Measurements from ENCODE around the gene APH1B. TPM values are rescaled to one million over a fixed set of nuclear protein-coding genes. Genes with fewer than 3 reads are reported as not detected.

The APH1B gene
- total and polyA plus RNA-seq, 2 donors (not counting 3 experiments of a cell fraction or from before 2014, with no cell fraction given), result 14.6 to 24.6 TPM

DNA sequence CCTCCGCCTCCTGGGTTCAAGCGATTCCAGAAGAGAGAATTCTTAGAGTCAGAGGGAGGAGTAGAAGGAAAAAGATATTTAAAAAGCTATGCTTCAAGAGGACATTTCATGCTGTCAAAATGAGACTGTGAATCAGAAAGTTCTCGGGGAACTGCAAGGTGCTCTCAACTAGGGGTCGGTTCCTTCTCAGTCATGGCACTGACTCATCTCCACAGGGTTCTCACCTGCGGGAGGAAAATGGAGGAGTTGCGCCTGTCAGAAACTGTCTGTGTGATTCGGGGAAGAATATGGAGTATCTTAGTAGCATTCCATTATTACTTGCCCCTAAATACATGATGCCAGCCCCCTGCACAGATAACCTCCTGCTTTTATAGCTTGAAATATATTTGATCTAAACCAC is 47.4 kb downstream of the APH1B start:
- H3K36me3 ChIP-seq (ENCODE audit: control insufficient read depth in 2 of 2, extremely low read depth in 1 of 2, insufficient read depth in 2 of 2, low read length in 2 of 2), result no peaks in the 10 kb centered on the region
- no peak for DNase-seq (ENCODE audit: low read depth, low spot score)
- H3K4me1 ChIP-seq (ENCODE audit: control insufficient read depth, extremely low read depth, insufficient read depth, low read length), result no peaks in the 10 kb centered on the region
- H3K27me3 ChIP-seq (ENCODE audit: control insufficient read depth in 2 of 2, insufficient read depth in 2 of 2, low read length in 2 of 2), result no peaks in the 10 kb centered on the region
- no TSS peak for BruUV-seq (replicated peaks)
- POLR2A ChIA-PET, result no interaction called here
- no peaks in the 10 kb centered on the region for H4K20me1 ChIP-seq (replicated peaks; ENCODE audit: control insufficient read depth, extremely low read depth, insufficient read depth, low read length)
- no peak overlapping the region for H3K4me3 ChIP-seq (replicated peaks in 1 of 3; ENCODE audit: insufficient read depth in 1 of 3, low read depth in 1 of 3, low read length in 3 of 3)
- no peaks in the 10 kb centered on the region for H3K9me3 ChIP-seq (replicated peaks; ENCODE audit: control insufficient read depth, insufficient read depth, low read length)
- H3K79me2 ChIP-seq (ENCODE audit: control insufficient read depth, insufficient read depth, low read length), result no peaks in the 10 kb centered on the region
- intact Hi-C loops (cut with micrococcal nuclease), result no loop called here
- TF ChIP-seq EZH2 (IDR thresholded peaks at IDR 0.05; ENCODE audit: borderline replicate concordance, low read depth, low read length, severe bottlenecking) (no peak), POLR2A (IDR thresholded peaks at IDR 0.05; ENCODE audit: low read depth, low read length) (no peak), JUN (IDR thresholded peaks at IDR 0.05; ENCODE audit: borderline replicate concordance, insufficient read depth, insufficient read length, low read depth) (no peak), MYC (IDR thresholded peaks at IDR 0.05; ENCODE audit: low read depth, low read length) (no peak), FOS (IDR thresholded peaks at IDR 0.05; ENCODE audit: borderline replicate concordance, insufficient read depth, low read length) (no peak), POLR2AphosphoS5 (IDR thresholded peaks at IDR 0.05; ENCODE audit: insufficient read depth, low read depth, low read length) (no peak), GATA2 (IDR thresholded peaks at IDR 0.05; ENCODE audit: insufficient read depth, insufficient read length, low read depth, low read length) (no peak)
- TF ChIP-seq, protein P1, sequence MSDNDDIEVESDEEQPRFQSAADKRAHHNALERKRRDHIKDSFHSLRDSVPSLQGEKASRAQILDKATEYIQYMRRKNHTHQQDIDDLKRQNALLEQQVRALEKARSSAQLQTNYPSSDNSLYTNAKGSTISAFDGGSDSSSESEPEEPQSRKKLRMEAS (IDR thresholded peaks at IDR 0.05; ENCODE audit: insufficient read depth, insufficient read length), result no peak
- TF ChIP-seq, protein P2, sequence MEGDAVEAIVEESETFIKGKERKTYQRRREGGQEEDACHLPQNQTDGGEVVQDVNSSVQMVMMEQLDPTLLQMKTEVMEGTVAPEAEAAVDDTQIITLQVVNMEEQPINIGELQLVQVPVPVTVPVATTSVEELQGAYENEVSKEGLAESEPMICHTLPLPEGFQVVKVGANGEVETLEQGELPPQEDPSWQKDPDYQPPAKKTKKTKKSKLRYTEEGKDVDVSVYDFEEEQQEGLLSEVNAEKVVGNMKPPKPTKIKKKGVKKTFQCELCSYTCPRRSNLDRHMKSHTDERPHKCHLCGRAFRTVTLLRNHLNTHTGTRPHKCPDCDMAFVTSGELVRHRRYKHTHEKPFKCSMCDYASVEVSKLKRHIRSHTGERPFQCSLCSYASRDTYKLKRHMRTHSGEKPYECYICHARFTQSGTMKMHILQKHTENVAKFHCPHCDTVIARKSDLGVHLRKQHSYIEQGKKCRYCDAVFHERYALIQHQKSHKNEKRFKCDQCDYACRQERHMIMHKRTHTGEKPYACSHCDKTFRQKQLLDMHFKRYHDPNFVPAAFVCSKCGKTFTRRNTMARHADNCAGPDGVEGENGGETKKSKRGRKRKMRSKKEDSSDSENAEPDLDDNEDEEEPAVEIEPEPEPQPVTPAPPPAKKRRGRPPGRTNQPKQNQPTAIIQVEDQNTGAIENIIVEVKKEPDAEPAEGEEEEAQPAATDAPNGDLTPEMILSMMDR (IDR thresholded peaks at IDR 0.05; ENCODE audit: extremely low read depth in 1 of 2, insufficient read depth in 1 of 2, low read depth in 1 of 2, low read length in 2 of 2), result no peak
- dilution Hi-C loops (cut with MboI; ENCODE audit: extremely low pct_ligation_motif_present, low sequenced_read_pairs), result no loop called here
- H3K27ac ChIP-seq (ENCODE audit: insufficient read depth, low read depth, low read length), result no peak overlapping the region
- CTCF ChIA-PET, result interaction anchor here (0.9 kb wide), 1 partner anchor 11 kb away, joined by 3 read pairs; no protein-coding TSS in a partner anchor
- H3K9ac ChIP-seq (replicated peaks; ENCODE audit: extremely low read depth, insufficient read depth, low read length), result no peak overlapping the region
- no peaks in the 10 kb centered on the region for H3K9me1 ChIP-seq (replicated peaks; ENCODE audit: control insufficient read depth, extremely low read depth, insufficient read depth, low read length)
- FAIRE-seq, result no peak
- no peak overlapping the region for H2AFZ ChIP-seq (ENCODE audit: low read depth, low read length)
- no peak overlapping the region for H3K4me2 ChIP-seq (ENCODE audit: insufficient read depth, low read length)
